ENCODE measurements around the gene KLK15. TPM values are rescaled to one million over a fixed set of nuclear protein-coding genes. Genes with fewer than 3 reads are reported as not detected.

Gene KLK15
- total RNA-seq, result not detected

- Histone ChIP-seq H3K9me3 (no peaks in the 10 kb centered on the region), H3K27me3 (no peaks in the 10 kb centered on the region), H3K36me3 (no peaks in the 10 kb centered on the region), H3K4me1 (peaks cover 0 to 7% (median 0%) of the 10 kb centered on the region in 4 donors), H3K4me3 (no peak within 1 kb of the TSS), H3K27ac (no peak within 1 kb of the TSS)
- no peak for TF ChIP-seq CTCF (IDR thresholded peaks at IDR 0.05)
- no peak for TF ChIP-seq POLR2A (IDR thresholded peaks at IDR 0.05)
- DNase-seq, result no peak
Measured at GRCh38 chr19:50833117-50833801, at the start of gene KLK15. Gene KLK15 (minus strand): TSS chr19:50833574. CDS start chr19:50831492, 2,082 bp downstream.

- Histone ChIP-seq H3K27ac (no peak overlapping the region), H3K9me3 (no peaks in the 10 kb centered on the region), H3K4me1 (no peaks in the 10 kb centered on the region), H3K4me3 (no peak overlapping the region), H3K27me3 (no peaks in the 10 kb centered on the region), H3K36me3 (no peaks in the 10 kb centered on the region)
- DNase-seq, result no peak
- no peak for TF ChIP-seq POLR2A (IDR thresholded peaks at IDR 0.05)
- TF ChIP-seq CTCF (IDR thresholded peaks at IDR 0.05), result no peak
Measured at GRCh38 chr19:50882188-50882587, 48.8 kb upstream of the KLK15 start.

GRCh38 chr19:50880241-50880640, 46.9 kb upstream of the KLK15 start:
- Histone ChIP-seq H3K36me3 (no peaks in the 10 kb centered on the region), H3K27me3 (no peaks in the 10 kb centered on the region), H3K4me3 (no peak overlapping the region), H3K27ac (no peak overlapping the region), H3K9me3 (no peaks in the 10 kb centered on the region), H3K4me1 (peaks cover 0 to 3% (median 0%) of the 10 kb centered on the region in 4 donors)
- DNase-seq, result no peak
- TF ChIP-seq POLR2A (IDR thresholded peaks at IDR 0.05), result no peak
- TF ChIP-seq CTCF (IDR thresholded peaks at IDR 0.05), result no peak

GRCh38 chr19:50878851-50879250, 45.5 kb upstream of the KLK15 start:
- DNase-seq, result no peak
- TF ChIP-seq POLR2A (IDR thresholded peaks at IDR 0.05), result no peak
- no peak for TF ChIP-seq CTCF (IDR thresholded peaks at IDR 0.05)
- Histone ChIP-seq H3K27me3 (no peaks in the 10 kb centered on the region), H3K27ac (no peak overlapping the region), H3K9me3 (no peaks in the 10 kb centered on the region), H3K4me3 (no peak overlapping the region), H3K4me1 (peaks cover 0 to 3% (median 0%) of the 10 kb centered on the region in 4 donors), H3K36me3 (no peaks in the 10 kb centered on the region)

GRCh38 chr19:50877338-50877737, 44.0 kb upstream of the KLK15 start:
- H3K27ac ChIP-seq, result no peak overlapping the region
- no peaks in the 10 kb centered on the region for H3K36me3 ChIP-seq
- H3K27me3 ChIP-seq, result no peaks in the 10 kb centered on the region
- peaks cover 0 to 3% (median 0%) of the 10 kb centered on the region in 4 donors for H3K4me1 ChIP-seq
- no peak for TF ChIP-seq POLR2A (IDR thresholded peaks at IDR 0.05)
- TF ChIP-seq CTCF (IDR thresholded peaks at IDR 0.05), result no peak
- no peaks in the 10 kb centered on the region for H3K9me3 ChIP-seq
- H3K4me3 ChIP-seq, result no peak overlapping the region
- no peak for DNase-seq
